ENCODE results near the gene FKBP11.

GRCh38 chr12:48929551-48929950 lies 4.3 kb upstream of the FKBP11 start:
- TF ChIP-seq CTCF (conservative IDR thresholded peaks at IDR 0.05) (no peak), ZFX (IDR thresholded peaks at IDR 0.05) (no peak)
